Adrenal gland (tissue), 5 donors: ENCODE measurements around the gene SCN3B.

ENCODE experiments used
- POLR2A ChIP-seq, 2 donors: fragments of 450-650 bp; IDR thresholded peaks; one replicate each; pipeline ENCODE4 v1.6.1; 2017; ENCODE audit warnings: antibody characterized with exemption in 2 of 2, mild to moderate bottlenecking in 2 of 2, moderate library complexity in 1 of 2
- TF ChIP-seq, protein P1 (sequence below), 6 experiments: fragments of 450-650 bp in 4 of 6; fragments of 200-600 bp in 2 of 6; sonication (generic) in 1 of 6; IDR thresholded peaks; 1 replicate in 5 of 6; 2 replicates in 1 of 6; pipeline versions ENCODE4 v1.5.1 to v1.8.0; 2016 to 2021; ENCODE audit warnings: antibody characterized with exemption in 6 of 6, mild to moderate bottlenecking in 2 of 6, moderate library complexity in 1 of 6
- donor health status: DM: no; HTN: no; CAD: no.

GRCh38 chr11:123659311-123659710 lies 4.9 kb upstream of the SCN3B start:
- TF ChIP-seq, protein P1, sequence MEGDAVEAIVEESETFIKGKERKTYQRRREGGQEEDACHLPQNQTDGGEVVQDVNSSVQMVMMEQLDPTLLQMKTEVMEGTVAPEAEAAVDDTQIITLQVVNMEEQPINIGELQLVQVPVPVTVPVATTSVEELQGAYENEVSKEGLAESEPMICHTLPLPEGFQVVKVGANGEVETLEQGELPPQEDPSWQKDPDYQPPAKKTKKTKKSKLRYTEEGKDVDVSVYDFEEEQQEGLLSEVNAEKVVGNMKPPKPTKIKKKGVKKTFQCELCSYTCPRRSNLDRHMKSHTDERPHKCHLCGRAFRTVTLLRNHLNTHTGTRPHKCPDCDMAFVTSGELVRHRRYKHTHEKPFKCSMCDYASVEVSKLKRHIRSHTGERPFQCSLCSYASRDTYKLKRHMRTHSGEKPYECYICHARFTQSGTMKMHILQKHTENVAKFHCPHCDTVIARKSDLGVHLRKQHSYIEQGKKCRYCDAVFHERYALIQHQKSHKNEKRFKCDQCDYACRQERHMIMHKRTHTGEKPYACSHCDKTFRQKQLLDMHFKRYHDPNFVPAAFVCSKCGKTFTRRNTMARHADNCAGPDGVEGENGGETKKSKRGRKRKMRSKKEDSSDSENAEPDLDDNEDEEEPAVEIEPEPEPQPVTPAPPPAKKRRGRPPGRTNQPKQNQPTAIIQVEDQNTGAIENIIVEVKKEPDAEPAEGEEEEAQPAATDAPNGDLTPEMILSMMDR (IDR thresholded peaks at IDR 0.05): no peak
- no peak for TF ChIP-seq POLR2A (IDR thresholded peaks at IDR 0.05)
